Diencephalon (tissue), 1 donor: ENCODE data around the gene RASAL2. TPM values are rescaled to one million over a fixed set of nuclear protein-coding genes. Genes with fewer than 3 reads are reported as not detected.

Experiments used
- small RNA-seq: library from RNA; depleted of rRNA; stranded (forward); fragments of <200 nt; gene quantifications from one replicate; pipeline ENCODE3, GENCODE V24; 2014
- total RNA-seq: library from RNA; depleted of rRNA; stranded (reverse); fragments of >200 nt; gene quantifications from one replicate; pipeline ENCODE4 v1.2.3, GENCODE V29; 2014

Gene RASAL2
- 51.0 TPM for total RNA-seq

DNA sequence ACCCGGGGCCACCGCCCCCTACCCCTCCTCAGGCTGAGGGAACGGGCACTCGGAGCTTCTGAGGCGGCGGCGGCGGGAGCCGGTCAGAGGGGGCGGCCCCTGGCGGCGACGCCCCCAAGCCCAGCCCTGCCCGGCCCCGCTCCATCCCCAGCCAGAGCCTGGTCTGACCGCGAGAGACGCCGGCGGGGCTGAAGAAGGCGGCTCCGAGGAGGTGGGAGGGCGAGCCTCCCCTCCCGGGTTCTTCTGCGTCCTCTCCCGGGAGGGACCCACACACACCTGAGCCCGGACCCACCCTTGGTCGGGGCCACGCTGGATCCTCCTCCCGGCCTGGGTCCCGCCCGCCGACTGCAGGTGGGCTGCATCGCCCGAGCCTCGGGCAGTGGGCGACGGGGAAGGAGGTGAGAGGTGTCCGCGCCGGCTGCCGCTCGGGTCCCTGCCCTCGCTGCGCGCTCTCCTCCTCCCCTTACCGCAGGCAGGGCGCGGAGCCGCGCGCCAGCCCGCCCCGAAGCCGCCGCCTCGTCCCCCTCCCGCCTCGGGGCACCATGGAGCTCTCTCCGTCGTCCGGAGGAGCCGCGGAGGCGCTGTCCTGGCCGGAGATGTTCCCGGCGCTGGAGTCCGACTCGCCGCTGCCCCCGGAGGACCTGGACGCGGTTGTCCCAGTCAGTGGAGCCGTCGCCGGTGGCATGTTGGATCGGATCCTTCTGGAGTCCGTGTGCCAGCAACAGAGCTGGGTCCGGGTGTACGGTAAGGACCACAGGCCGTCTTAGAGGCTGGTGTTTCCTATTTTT is at the start of gene RASAL2:
Gene RASAL2 (plus strand): TSS at position 154 of the 788 bp plus-strand sequence. CDS start 389 bp downstream, at position 543.

DNA sequence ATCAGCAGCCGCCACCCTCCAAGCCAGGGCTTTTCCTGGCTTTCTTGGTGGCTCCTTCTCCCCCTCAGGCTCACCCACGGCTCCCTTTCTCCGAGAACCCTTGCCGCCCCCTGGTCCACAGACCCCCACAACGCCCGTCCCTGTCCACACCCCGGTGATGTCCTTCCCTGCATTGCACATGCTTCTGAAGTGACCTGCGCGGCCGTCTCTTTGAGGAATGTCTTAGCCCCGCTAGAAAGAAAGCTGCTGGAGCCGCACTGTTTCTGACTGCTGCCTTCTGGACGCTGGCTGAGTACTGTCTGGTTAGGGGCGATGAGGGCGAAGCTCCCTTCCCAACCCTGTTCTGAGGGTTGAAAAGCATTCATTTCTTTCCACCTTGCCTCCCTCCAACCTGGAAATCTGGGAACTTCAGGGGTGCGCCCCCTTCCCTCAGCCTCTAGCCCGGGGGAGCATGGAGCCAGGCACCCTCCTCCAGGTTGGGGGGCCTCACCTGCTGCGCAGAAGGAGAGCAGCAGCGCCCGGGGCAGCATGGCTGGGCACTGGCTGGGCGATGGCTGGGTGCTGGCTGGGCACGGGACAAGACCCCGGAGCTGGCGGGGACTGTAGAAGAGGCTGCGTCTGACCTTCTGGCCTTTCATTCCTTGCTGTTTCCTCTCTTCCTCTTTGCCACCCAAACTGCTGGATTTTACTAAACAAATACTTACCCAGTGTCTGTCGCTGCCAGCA is 402.7 kb downstream of the RASAL2 start, which contains the start of gene CLEC20A:
Gene CLEC20A (minus strand): TSS at position 555 of the 726 bp plus-strand sequence. CDS start 25 bp downstream, at position 530.

DNA sequence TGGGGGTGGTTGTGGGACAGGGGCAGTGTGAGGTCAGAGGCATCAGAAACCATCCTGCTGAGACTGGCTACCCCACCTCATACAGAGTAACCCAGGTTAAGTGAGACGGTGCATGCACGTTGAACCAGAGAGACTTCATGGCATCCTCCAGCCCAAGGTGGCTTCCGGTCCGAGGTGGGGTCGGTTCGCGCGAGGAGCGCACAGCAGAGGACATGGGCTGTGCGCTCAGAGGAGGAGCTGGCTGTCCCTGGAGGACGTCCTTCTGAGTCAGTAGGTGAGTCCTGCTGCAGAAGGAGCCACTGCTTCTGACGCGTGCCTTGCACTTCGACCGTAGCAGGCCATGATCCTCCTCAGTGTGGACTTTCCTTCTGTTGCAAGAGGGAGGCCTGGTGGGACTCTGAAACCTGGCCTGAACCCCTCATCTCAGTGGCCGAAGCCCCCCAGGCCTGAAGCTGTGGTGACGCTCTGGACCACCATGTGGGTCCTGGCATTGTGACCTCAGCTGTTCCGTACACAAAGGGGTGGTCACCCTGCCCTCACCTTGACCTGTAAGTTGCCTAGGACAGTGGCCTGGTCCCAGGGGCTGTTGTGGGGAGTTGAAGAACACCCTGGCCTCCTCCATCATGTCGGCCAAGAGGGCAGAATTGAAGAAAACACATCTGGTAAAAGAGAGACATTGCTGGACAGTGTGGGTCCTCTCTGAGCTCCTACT is 418.8 kb downstream of the RASAL2 start, which contains the start of gene TEX35:
Gene TEX35 (plus strand): TSS at position 544 of the 712 bp plus-strand sequence. CDS start 80 bp downstream, at position 624.

Small RNAs within 50 kb of the gene (small RNA-seq; reads per million reads assigned to genes)
- not detected for gene RF00017

Other genes with a start within 250 kb of the RASAL2 start
- 1.2 TPM for gene SEC16B, start 124.0 kb upstream of the RASAL2 start, total RNA-seq